Caco-2 (cell line): Measurements from ENCODE around the gene CAMK1D. TPM values are rescaled to one million over a fixed set of nuclear protein-coding genes. Genes with fewer than 3 reads are reported as not detected.
A peak's percentile ranks its signal among the peaks of the same experiment; 100 is the strongest.

Experiments
- BruUV-seq: library from RNA; stranded (reverse); fragments of 400-500 nt; replicated peaks from 2 replicates; lab custom pipeline; 2021; lab: Mats Ljungman, UMichigan
- CTCF ChIA-PET: fragments of 300-600 bp; sonication (Branson Sonifier 250); formaldehyde crosslinking; loops from one replicate; lab custom pipeline; 2022; ENCODE audit warnings: antibody characterized with exemption; lab: Charles Lee
- POLR2A ChIA-PET: fragments of 300-600 bp; sonication (Branson Sonifier 250); formaldehyde crosslinking; loops from one replicate; lab custom pipeline; 2022; ENCODE audit warnings: antibody characterized with exemption; lab: Charles Lee
- DNase-seq, 2 experiments: peaks; one replicate each; pipeline versions ENCODE4 v3.0.0 to v3.0.0-alpha.2; 2020 to 2022
- H3K27me3 ChIP-seq: replicated peaks from 2 replicates; pipeline ENCODE4 v1.6.0; 2011; ENCODE audit warnings: low read length; ENCODE audit not compliant: control insufficient read depth, insufficient read depth
- H3K36me3 ChIP-seq: 2 replicates; pipeline ENCODE4 v1.5.1; 2011; ENCODE audit warnings: low read length; ENCODE audit not compliant: control insufficient read depth, insufficient read depth
- H3K4me1 ChIP-seq: fragments of 250-450 bp; sonication (Bioruptor Pico); 2 replicates; pipeline ENCODE4 v1.5.1; 2020; ENCODE audit warnings: mild to moderate bottlenecking
- H3K4me3 ChIP-seq: 2 replicates; pipeline ENCODE4 v1.5.1; 2011; ENCODE audit warnings: low read depth, mild to moderate bottlenecking, control low read depth, low read length
- H3K9me3 ChIP-seq: fragments of 250-450 bp; sonication (Bioruptor Pico); 2 replicates; pipeline ENCODE4 v1.5.1; 2020; ENCODE audit warnings: mild to moderate bottlenecking, moderate library complexity
- H3K27ac Mint-ChIP-seq: one replicate; pipeline ENCODE4 v1.8.0; 2022; ENCODE audit warnings: mixed read lengths; ENCODE audit not compliant: unreplicated experiment
- H3K27me3 Mint-ChIP-seq: one replicate; pipeline ENCODE4 v1.8.0; 2022; ENCODE audit warnings: mixed read lengths; ENCODE audit not compliant: insufficient read depth, unreplicated experiment
- H3K36me3 Mint-ChIP-seq: one replicate; pipeline ENCODE4 v1.8.0; 2022; ENCODE audit warnings: mild to moderate bottlenecking, mixed read lengths; ENCODE audit not compliant: insufficient read depth, unreplicated experiment
- H3K4me1 Mint-ChIP-seq: one replicate; pipeline ENCODE4 v1.8.0; 2022; ENCODE audit warnings: low read depth, mixed read lengths; ENCODE audit not compliant: unreplicated experiment
- H3K4me3 Mint-ChIP-seq: one replicate; pipeline ENCODE4 v1.8.0; 2022; ENCODE audit warnings: mild to moderate bottlenecking, moderate library complexity, mixed read lengths; ENCODE audit not compliant: unreplicated experiment
- H3K9me3 Mint-ChIP-seq: one replicate; pipeline ENCODE4 v1.8.0; 2022; ENCODE audit warnings: mixed read lengths; ENCODE audit not compliant: unreplicated experiment
- CTCF ChIP-seq, 2 experiments: fragments of 200-600 bp in 1 of 2; IDR thresholded peaks; 1 replicate in 1 of 2; 2 replicates in 1 of 2; pipeline versions ENCODE4 v1.5.1 to v1.8.0; 2011 to 2022; ENCODE audit warnings: antibody characterized with exemption in 1 of 2, control low read depth in 1 of 2, inconsistent platforms in 1 of 2, low read depth in 1 of 2, low read length in 1 of 2, mild to moderate bottlenecking in 1 of 2, moderate library complexity in 1 of 2; ENCODE audit not compliant: insufficient read depth in 1 of 2, severe bottlenecking in 1 of 2, unreplicated experiment in 1 of 2
- intact Hi-C: fragments of 100-400 bp; cut with micrococcal nuclease; formaldehyde crosslinking; loops from one replicate; pipeline ENCODE4 v1.10.0; 2022; ENCODE audit not compliant: unreplicated experiment
- total RNA-seq: library from RNA; stranded (reverse); gene quantifications from 2 replicates; pipeline ENCODE4 v1.2.3, GENCODE V29; 2022

CAMK1D gene
- total RNA-seq, 1 experiment from 2014 or later: 10.9 TPM

GRCh38 chr10:12319076-12319475 is 30.3 kb upstream of the CAMK1D start:
- no peak overlapping the region for H3K4me3 Mint-ChIP-seq
- no peak overlapping the region for H3K4me3 ChIP-seq
- no peaks in the 10 kb centered on the region for H3K27me3 ChIP-seq
- no peak overlapping the region for H3K27ac Mint-ChIP-seq
- no peaks in the 10 kb centered on the region for H3K9me3 Mint-ChIP-seq
- no peaks in the 10 kb centered on the region for H3K9me3 ChIP-seq
- CTCF ChIA-PET: no interaction called here
- no peak for TF ChIP-seq CTCF (IDR thresholded peaks at IDR 0.05; ENCODE audit: insufficient read depth in 1 of 2, low read depth in 1 of 2, low read length in 1 of 2, severe bottlenecking in 1 of 2, unreplicated experiment in 1 of 2)
- H3K27me3 Mint-ChIP-seq: no peaks in the 10 kb centered on the region
- intact Hi-C loops: no loop called here
- no peak for DNase-seq
- POLR2A ChIA-PET: no interaction called here
- H3K36me3 ChIP-seq: no peaks in the 10 kb centered on the region
- BruUV-seq: no TSS peak
- H3K4me1 Mint-ChIP-seq: no peaks in the 10 kb centered on the region
- no peaks in the 10 kb centered on the region for H3K36me3 Mint-ChIP-seq
- no peaks in the 10 kb centered on the region for H3K4me1 ChIP-seq

GRCh38 chr10:12320892-12321291 is 28.5 kb upstream of the CAMK1D start:
- no peaks in the 10 kb centered on the region for H3K27me3 Mint-ChIP-seq
- no peak overlapping the region for H3K4me3 Mint-ChIP-seq
- no peaks in the 10 kb centered on the region for H3K27me3 ChIP-seq
- H3K4me3 ChIP-seq: no peak overlapping the region
- no peaks in the 10 kb centered on the region for H3K4me1 Mint-ChIP-seq
- BruUV-seq: no TSS peak
- no peak for TF ChIP-seq CTCF (IDR thresholded peaks at IDR 0.05; ENCODE audit: insufficient read depth in 1 of 2, low read depth in 1 of 2, low read length in 1 of 2, severe bottlenecking in 1 of 2, unreplicated experiment in 1 of 2)
- H3K36me3 Mint-ChIP-seq: no peaks in the 10 kb centered on the region
- H3K9me3 ChIP-seq: no peaks in the 10 kb centered on the region
- intact Hi-C loops: no loop called here
- no peaks in the 10 kb centered on the region for H3K36me3 ChIP-seq
- H3K4me1 ChIP-seq: no peaks in the 10 kb centered on the region
- CTCF ChIA-PET: no interaction called here
- H3K9me3 Mint-ChIP-seq: no peaks in the 10 kb centered on the region
- no peak overlapping the region for H3K27ac Mint-ChIP-seq
- POLR2A ChIA-PET: no interaction called here
- no peak for DNase-seq

- H3K27me3 Mint-ChIP-seq: no peaks in the 10 kb centered on the region
- ChIA-PET POLR2A (no interaction called here), CTCF (no interaction called here)
- Histone ChIP-seq H3K27me3 (no peaks in the 10 kb centered on the region), H3K36me3 (no peaks in the 10 kb centered on the region), H3K4me1 (no peaks in the 10 kb centered on the region), H3K4me3 (no peak overlapping the region), H3K9me3 (no peaks in the 10 kb centered on the region)
- no TSS peak for BruUV-seq
- intact Hi-C loops: no loop called here
- no peak overlapping the region for H3K27ac Mint-ChIP-seq
- no peaks in the 10 kb centered on the region for H3K9me3 Mint-ChIP-seq
- H3K4me3 Mint-ChIP-seq: no peak overlapping the region
- peak in 1 of 2 experiments; percentile 48 for DNase-seq
- H3K36me3 Mint-ChIP-seq: no peaks in the 10 kb centered on the region
- no peak for TF ChIP-seq CTCF (IDR thresholded peaks at IDR 0.05; ENCODE audit: insufficient read depth in 1 of 2, low read depth in 1 of 2, low read length in 1 of 2, severe bottlenecking in 1 of 2, unreplicated experiment in 1 of 2)
- H3K4me1 Mint-ChIP-seq: no peaks in the 10 kb centered on the region
Measured at GRCh38 chr10:12321641-12322040, 27.7 kb upstream of the CAMK1D start.
